Left lung (tissue), 10 donors: ENCODE data around the gene SYP. TPM values are rescaled to one million over a fixed set of nuclear protein-coding genes. Genes with fewer than 3 reads are reported as not detected.
A peak's percentile ranks its signal among the peaks of the same experiment; 100 is the strongest.
"Not testable (repeated sequence)": the region's sequence is repeated elsewhere in the genome, so short reads cannot be mapped to it uniquely, and the experiment has no call there.

ENCODE experiments used
- ATAC-seq: fragments of 200-7000 bp; cut with Tn5 transposase; one replicate; pipeline ENCODE4 v1.9.1; 2020; ENCODE audit warnings: moderate library complexity
- DNase-seq, 4 donors: peaks; one replicate each; pipeline ENCODE4 v3.0.0-alpha.2; 2013 to 2020
- H3K27ac ChIP-seq, 2 donors: fragments of 200-600 bp; sonication (generic) in 1 of 2; one replicate each; pipeline versions ENCODE4 v1.5.0 to v1.8.0; 2020 to 2021
- H3K27me3 ChIP-seq, 2 donors: fragments of 200-600 bp; sonication (generic) in 1 of 2; one replicate each; pipeline versions ENCODE4 v1.5.0 to v1.8.0; 2020 to 2021
- H3K36me3 ChIP-seq, 2 donors: fragments of 200-600 bp; sonication (generic) in 1 of 2; one replicate each; pipeline versions ENCODE4 v1.5.0 to v1.8.0; 2020 to 2021
- H3K4me1 ChIP-seq, 2 donors: fragments of 200-600 bp; one replicate each; pipeline ENCODE4 v1.8.0; 2021
- H3K4me3 ChIP-seq, 2 donors: fragments of 200-600 bp; sonication (generic) in 1 of 2; one replicate each; pipeline versions ENCODE4 v1.5.0 to v1.8.0; 2020 to 2021; ENCODE audit warnings: mild to moderate bottlenecking in 1 of 2
- H3K9me3 ChIP-seq, 2 donors: fragments of 200-600 bp; sonication (generic) in 1 of 2; one replicate each; pipeline versions ENCODE4 v1.5.0 to v1.8.0; 2020 to 2021
- CTCF ChIP-seq, 2 donors: fragments of 200-600 bp; sonication (generic) in 1 of 2; IDR thresholded peaks; one replicate each; pipeline versions ENCODE4 v1.5.0 to v1.8.0; 2021; ENCODE audit warnings: antibody characterized with exemption in 2 of 2
- intact Hi-C, 2 donors: fragments of 100-400 bp; cut with DNase I; formaldehyde crosslinking; loops; one replicate each; pipeline versions ENCODE4 v1.11.2 to v1.14.2; 2022
- polyA plus RNA-seq, 6 donors: library from polyadenylated mRNA; unstranded; fragments of 120-200 nt; gene quantifications; one replicate each; pipeline ENCODE4 v1.2.1, GENCODE V29; 2013; ENCODE audit not compliant: insufficient read length in 6 of 6
- total RNA-seq, 2 donors: library from RNA; stranded (reverse); fragmentation: NEBNext Ultra II Directional; extraction: Animal tissue kit (Norgen Biotek cat#: 25700); gene quantifications; one replicate each; pipeline ENCODE4 v1.2.1, GENCODE V29; 2021
- donor health status: DM: no; HTN: yes; CAD: no.
- donor health status: DM: no; HTN: no; CAD: no.

The SYP gene
- total and polyA plus RNA-seq, 8 donors: 2.1 to 4.2 (median 3.0) TPM

GRCh38 chrX:49155900-49156837 is 43.8 kb downstream of the SYP start:
- peak; percentile 96 for ATAC-seq

GRCh38 chrX:49155243-49155899 is 44.6 kb downstream of the SYP start:
- no peaks in the 10 kb centered on the region for H3K9me3 ChIP-seq
- H3K27ac ChIP-seq: peak overlapping the region; percentile 90 to 95
- H3K4me3 ChIP-seq: peak overlapping the region; percentile 19 to 45
- TF ChIP-seq CTCF (IDR thresholded peaks at IDR 0.05): no peak
- intact Hi-C loops: no loop called here
- peak; percentile 74 for ATAC-seq
- H3K36me3 ChIP-seq: no peaks in the 10 kb centered on the region
- no peaks in the 10 kb centered on the region for H3K27me3 ChIP-seq
- peak in 2 of 4 donors; percentile 66 to 74 for DNase-seq
- peaks cover 0 to 6% of the 10 kb centered on the region in 2 donors for H3K4me1 ChIP-seq

More at GRCh38 chrX:49155900-49156837, 43.8 kb downstream of the SYP start:
- intact Hi-C loops: no loop called here
- TF ChIP-seq CTCF (IDR thresholded peaks at IDR 0.05): peak; percentile 58 to 81
- no peaks in the 10 kb centered on the region for H3K9me3 ChIP-seq
- H3K4me1 ChIP-seq: peaks cover 0 to 6% of the 10 kb centered on the region in 2 donors
- peak overlapping the region; percentile 90 to 95 for H3K27ac ChIP-seq
- H3K4me3 ChIP-seq: peak overlapping the region; percentile 27 to 45
- no peaks in the 10 kb centered on the region for H3K36me3 ChIP-seq
- peak; percentile 76 to 96 (median 91) for DNase-seq
- H3K27me3 ChIP-seq: no peaks in the 10 kb centered on the region

- Histone ChIP-seq H3K4me3 (no peak overlapping the region), H3K27me3 (no peaks in the 10 kb centered on the region), H3K36me3 (no peaks in the 10 kb centered on the region), H3K27ac (no peak overlapping the region), H3K9me3 (no peaks in the 10 kb centered on the region), H3K4me1 (peaks cover 0 to 6% of the 10 kb centered on the region in 2 donors)
- TF ChIP-seq CTCF (IDR thresholded peaks at IDR 0.05): no peak
- ATAC-seq (no peak), DNase-seq (no peak)
- intact Hi-C loops: no loop called here
Measured at GRCh38 chrX:49153467-49153866, 46.5 kb downstream of the SYP start.

GRCh38 chrX:49149291-49149690 is 50.7 kb downstream of the SYP start:
- H3K4me1 ChIP-seq, H3K27me3 ChIP-seq, H3K9me3 ChIP-seq, ATAC-seq, H3K36me3 ChIP-seq, H3K4me3 ChIP-seq, H3K27ac ChIP-seq, intact Hi-C loops, DNase-seq: not testable (repeated sequence)

GRCh38 chrX:49148390-49149100 is 51.4 kb downstream of the SYP start:
- H3K27me3 ChIP-seq, H3K36me3 ChIP-seq, H3K4me3 ChIP-seq, H3K4me1 ChIP-seq, DNase-seq, H3K27ac ChIP-seq, intact Hi-C loops, H3K9me3 ChIP-seq, ATAC-seq: not testable (repeated sequence)
